A673 (cell line): ENCODE data around the gene TGM2.

Experiments used
- EZH2 ChIP-seq: fragments of 200-600 bp; sonication (generic); IDR thresholded peaks from 2 replicates; pipeline ENCODE4 v1.6.1; 2017; ENCODE audit warnings: borderline replicate concordance, low read depth, mild to moderate bottlenecking, mixed read lengths, antibody characterized with exemption, low read length; ENCODE audit not compliant: poor library complexity, severe bottlenecking
- TF ChIP-seq, protein P1 (sequence below): fragments of 300-800, 200-600 bp; sonication (generic); conservative IDR thresholded peaks from 2 replicates; pipeline ENCODE4 v1.5.1; 2017; ENCODE audit warnings: low read depth, mild to moderate bottlenecking, antibody characterized with exemption, low read length, moderate library complexity, mixed read lengths

DNA sequence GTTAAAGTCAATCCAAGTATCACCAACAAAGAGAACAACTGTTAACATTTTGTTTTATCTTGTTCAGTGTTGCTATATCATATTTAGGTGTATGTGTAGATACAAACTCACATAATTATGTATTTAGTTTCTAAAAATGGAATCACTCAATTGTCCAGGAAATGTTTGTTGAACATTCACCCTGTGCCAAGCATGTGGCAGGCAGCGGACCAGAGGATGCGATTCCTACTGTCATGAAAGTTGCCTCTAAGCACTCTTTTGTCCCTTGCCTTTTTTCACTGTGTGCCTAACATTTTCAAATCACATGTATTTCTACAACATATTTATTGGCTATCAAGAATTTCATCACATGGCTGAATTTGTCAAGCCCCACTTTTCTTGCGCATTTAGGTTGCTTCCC is 16.9 kb upstream of the TGM2 start:
- TF ChIP-seq, protein P1, sequence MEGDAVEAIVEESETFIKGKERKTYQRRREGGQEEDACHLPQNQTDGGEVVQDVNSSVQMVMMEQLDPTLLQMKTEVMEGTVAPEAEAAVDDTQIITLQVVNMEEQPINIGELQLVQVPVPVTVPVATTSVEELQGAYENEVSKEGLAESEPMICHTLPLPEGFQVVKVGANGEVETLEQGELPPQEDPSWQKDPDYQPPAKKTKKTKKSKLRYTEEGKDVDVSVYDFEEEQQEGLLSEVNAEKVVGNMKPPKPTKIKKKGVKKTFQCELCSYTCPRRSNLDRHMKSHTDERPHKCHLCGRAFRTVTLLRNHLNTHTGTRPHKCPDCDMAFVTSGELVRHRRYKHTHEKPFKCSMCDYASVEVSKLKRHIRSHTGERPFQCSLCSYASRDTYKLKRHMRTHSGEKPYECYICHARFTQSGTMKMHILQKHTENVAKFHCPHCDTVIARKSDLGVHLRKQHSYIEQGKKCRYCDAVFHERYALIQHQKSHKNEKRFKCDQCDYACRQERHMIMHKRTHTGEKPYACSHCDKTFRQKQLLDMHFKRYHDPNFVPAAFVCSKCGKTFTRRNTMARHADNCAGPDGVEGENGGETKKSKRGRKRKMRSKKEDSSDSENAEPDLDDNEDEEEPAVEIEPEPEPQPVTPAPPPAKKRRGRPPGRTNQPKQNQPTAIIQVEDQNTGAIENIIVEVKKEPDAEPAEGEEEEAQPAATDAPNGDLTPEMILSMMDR: no peak
- TF ChIP-seq EZH2: no peak
